Eye (tissue), 1 donor: ENCODE results near the gene APEH.

Experiments
- DNase-seq: peaks from one replicate; pipeline ENCODE4 v3.0.0-alpha.2; 2015

Gene APEH

GRCh38 chr3:49732597-49732996 lies 58.4 kb downstream of the APEH start:
- no peak for DNase-seq

- DNase-seq = no peak
Measured at GRCh38 chr3:49733551-49733950, 59.4 kb downstream of the APEH start.
